Glutamatergic neuron (in vitro differentiated cells): Measurements from ENCODE around the gene GALR1. TPM values are rescaled to one million over a fixed set of nuclear protein-coding genes. Genes with fewer than 3 reads are reported as not detected.

Experiments used
- DNase-seq: peaks from one replicate; pipeline ENCODE4 v3.0.0; 2022
- H3K27ac Mint-ChIP-seq: one replicate; pipeline ENCODE4 v1.8.0; 2020; ENCODE audit warnings: mild to moderate bottlenecking, mixed read lengths, inconsistent platforms; ENCODE audit not compliant: unreplicated experiment
- H3K27me3 Mint-ChIP-seq: one replicate; pipeline ENCODE4 v1.8.0; 2020; ENCODE audit warnings: mild to moderate bottlenecking, moderate library complexity, mixed read lengths, inconsistent platforms; ENCODE audit not compliant: unreplicated experiment
- H3K36me3 Mint-ChIP-seq: one replicate; pipeline ENCODE4 v1.8.0; 2020; ENCODE audit warnings: mild to moderate bottlenecking, mixed read lengths, inconsistent platforms; ENCODE audit not compliant: unreplicated experiment
- H3K4me1 Mint-ChIP-seq: one replicate; pipeline ENCODE4 v1.8.0; 2020; ENCODE audit warnings: mild to moderate bottlenecking, low read depth, mixed read lengths, inconsistent platforms; ENCODE audit not compliant: unreplicated experiment
- H3K4me3 Mint-ChIP-seq: one replicate; pipeline ENCODE4 v1.8.0; 2020; ENCODE audit warnings: mild to moderate bottlenecking, mixed read lengths, inconsistent platforms; ENCODE audit not compliant: unreplicated experiment
- H3K9me3 Mint-ChIP-seq: one replicate; pipeline ENCODE4 v1.8.0; 2020; ENCODE audit warnings: mild to moderate bottlenecking, moderate library complexity, mixed read lengths, inconsistent platforms; ENCODE audit not compliant: unreplicated experiment
- total RNA-seq: library from RNA; stranded (reverse); fragmentation: NEBNext Ultra II Directional; extraction: Animal tissue kit (Norgen Biotek cat#: 25700); gene quantifications from one replicate; pipeline ENCODE4 v1.2.1, GENCODE V29; 2021; ENCODE audit not compliant: unreplicated experiment
- TF ChIP-seq, protein P1 (sequence below): fragments of 200-600 bp; sonication (generic); IDR thresholded peaks from one replicate; pipeline ENCODE4 v1.5.0; 2021; ENCODE audit not compliant: partially characterized antibody, unreplicated experiment

GALR1 gene
- total RNA-seq, 1 donor from 2014 or later: 0.49 TPM

DNA sequence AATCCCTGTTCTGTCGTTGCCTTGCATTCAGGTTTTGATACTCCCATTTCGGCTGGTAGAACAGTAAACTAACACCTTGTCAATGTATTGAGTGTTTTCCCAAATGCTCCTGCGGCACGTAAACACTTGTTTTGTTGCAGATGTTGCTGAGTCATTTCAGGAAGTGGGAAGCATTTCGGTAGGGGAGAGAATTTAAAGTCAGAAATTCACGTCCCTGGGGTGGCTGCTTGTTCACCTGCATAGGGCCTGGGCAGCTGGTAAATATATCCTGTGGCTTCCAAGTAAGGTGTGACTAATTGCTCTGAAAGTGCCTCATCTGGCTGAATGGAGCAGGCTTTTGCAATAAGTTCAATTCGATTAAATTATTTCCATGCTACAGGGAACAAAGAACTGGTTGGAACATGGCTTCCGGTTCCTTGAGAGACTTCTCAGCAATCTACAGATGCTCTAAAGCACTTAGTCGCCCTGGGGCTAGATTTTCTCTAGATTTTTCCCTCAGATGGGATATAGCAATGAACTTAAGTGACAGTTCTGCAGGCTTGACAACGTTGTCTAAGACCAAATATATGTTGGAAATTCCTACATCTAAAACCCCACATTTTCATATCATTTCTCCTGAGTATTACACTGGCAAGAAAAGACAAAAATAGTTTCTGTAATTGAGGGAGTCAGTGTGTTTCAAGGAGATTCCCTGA, 5.2 kb downstream of the GALR1 start:
- Mint-ChIP-seq H3K27ac (no peak overlapping the region), H3K27me3 (peaks cover 9% of the 10 kb centered on the region), H3K4me3 (no peak overlapping the region), H3K9me3 (peaks cover 3% of the 10 kb centered on the region), H3K36me3 (peaks cover 7% of the 10 kb centered on the region), H3K4me1 (peaks cover 23% of the 10 kb centered on the region)
- TF ChIP-seq, protein P1, sequence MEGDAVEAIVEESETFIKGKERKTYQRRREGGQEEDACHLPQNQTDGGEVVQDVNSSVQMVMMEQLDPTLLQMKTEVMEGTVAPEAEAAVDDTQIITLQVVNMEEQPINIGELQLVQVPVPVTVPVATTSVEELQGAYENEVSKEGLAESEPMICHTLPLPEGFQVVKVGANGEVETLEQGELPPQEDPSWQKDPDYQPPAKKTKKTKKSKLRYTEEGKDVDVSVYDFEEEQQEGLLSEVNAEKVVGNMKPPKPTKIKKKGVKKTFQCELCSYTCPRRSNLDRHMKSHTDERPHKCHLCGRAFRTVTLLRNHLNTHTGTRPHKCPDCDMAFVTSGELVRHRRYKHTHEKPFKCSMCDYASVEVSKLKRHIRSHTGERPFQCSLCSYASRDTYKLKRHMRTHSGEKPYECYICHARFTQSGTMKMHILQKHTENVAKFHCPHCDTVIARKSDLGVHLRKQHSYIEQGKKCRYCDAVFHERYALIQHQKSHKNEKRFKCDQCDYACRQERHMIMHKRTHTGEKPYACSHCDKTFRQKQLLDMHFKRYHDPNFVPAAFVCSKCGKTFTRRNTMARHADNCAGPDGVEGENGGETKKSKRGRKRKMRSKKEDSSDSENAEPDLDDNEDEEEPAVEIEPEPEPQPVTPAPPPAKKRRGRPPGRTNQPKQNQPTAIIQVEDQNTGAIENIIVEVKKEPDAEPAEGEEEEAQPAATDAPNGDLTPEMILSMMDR: no peak
- DNase-seq: no peak

DNA sequence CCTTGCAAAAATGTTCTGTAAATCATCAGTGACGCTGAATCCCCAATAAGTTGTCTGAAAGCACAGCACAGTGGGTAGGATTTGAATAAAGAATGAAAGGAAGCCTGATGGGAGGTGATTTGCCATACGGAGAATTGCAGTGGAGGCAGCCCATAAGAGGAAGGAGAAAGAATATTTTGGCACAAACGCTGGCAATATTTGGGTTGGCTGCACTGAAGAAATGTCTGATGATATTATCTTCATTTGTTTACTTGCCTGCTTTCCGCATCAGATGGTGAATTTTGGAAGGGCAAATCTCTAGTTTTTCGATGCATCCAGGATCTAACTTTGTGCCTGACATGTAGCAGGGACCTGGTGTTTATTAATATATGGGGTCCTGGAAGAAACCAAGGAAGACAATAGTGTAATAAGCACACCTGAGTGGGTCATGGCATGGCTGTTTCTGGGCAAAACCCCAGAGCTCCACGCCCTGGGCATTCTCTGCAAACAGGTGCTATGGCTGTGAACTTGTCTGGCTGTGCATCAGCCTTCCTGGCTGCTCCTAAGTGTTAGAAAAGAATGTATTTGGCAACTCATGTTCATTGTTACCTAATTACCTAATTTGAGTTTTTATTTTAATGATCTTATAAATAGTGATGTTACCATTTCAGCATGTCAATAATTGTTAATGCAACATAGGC, 5.9 kb downstream of the GALR1 start:
- Mint-ChIP-seq H3K27me3 (peaks cover 9% of the 10 kb centered on the region), H3K36me3 (peaks cover 7% of the 10 kb centered on the region), H3K4me1 (peaks cover 23% of the 10 kb centered on the region), H3K9me3 (peaks cover 3% of the 10 kb centered on the region), H3K4me3 (no peak overlapping the region), H3K27ac (no peak overlapping the region)
- TF ChIP-seq, protein P1: no peak
- DNase-seq: no peak

DNA sequence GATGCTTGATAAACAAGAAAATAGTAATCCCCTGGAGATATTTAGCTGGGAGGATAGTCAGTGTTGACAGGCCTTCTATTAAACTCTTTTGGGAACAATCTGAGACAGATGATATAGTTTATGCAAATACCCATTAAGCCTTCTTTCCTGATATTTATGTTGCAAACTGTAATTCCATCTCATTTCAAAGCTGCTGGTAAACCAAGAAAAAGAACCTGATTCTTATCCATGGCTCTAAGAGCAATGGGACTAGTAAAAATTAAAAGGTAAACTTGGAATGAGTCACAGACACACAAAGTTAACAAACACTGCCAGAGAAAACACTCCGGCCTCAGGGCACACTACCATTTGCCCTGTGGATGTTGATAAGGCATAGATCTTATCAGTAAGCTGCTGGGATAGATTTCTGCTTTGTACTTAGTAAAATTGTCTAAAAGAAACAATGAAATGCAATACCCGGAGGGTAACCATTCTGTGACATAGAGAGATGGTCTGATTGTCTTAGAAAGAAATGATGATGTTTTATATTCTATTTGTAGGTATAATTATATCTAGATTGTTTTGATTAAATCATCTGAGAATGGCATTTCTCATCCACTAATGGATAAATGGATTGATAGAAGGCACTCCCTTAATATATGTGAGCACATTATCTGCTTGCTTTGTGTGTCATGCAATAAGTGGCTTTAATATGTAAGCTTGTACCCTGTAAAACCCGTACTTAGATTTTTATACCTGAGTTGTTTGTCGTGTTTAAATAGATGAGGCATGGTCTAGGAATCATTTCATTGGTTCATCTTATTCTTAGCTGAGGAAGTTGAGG, 13.2 kb downstream of the GALR1 start:
- peaks cover 13% of the 10 kb centered on the region for H3K36me3 Mint-ChIP-seq
- H3K27ac Mint-ChIP-seq: no peak overlapping the region
- peaks cover 1% of the 10 kb centered on the region for H3K9me3 Mint-ChIP-seq
- H3K4me3 Mint-ChIP-seq: no peak overlapping the region
- peaks cover 3% of the 10 kb centered on the region for H3K4me1 Mint-ChIP-seq
- no peak for DNase-seq
- no peaks in the 10 kb centered on the region for H3K27me3 Mint-ChIP-seq
- TF ChIP-seq, protein P1: no peak

DNA sequence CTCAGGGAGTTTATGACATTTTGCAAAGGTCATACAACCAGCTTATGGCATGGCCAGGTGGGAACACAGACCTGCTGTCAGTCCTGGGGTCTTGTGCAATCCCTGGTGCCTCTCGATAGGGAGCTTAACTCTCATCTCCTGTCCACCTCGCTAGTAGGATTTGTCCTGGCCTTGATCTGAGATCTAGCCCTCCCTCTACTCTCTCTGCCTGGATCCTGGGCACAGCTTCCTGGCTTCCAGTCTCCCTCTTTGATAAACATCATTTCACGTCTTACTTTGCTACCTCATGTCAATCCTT, 13.8 kb downstream of the GALR1 start:
- peaks cover under 1% of the 10 kb centered on the region for H3K4me1 Mint-ChIP-seq
- TF ChIP-seq, protein P1: no peak
- no peak overlapping the region for H3K4me3 Mint-ChIP-seq
- H3K27ac Mint-ChIP-seq: no peak overlapping the region
- no peak for DNase-seq
- peaks cover 13% of the 10 kb centered on the region for H3K36me3 Mint-ChIP-seq
- no peaks in the 10 kb centered on the region for H3K27me3 Mint-ChIP-seq
- H3K9me3 Mint-ChIP-seq: peaks cover 1% of the 10 kb centered on the region
